Testis (tissue), 2 donors: ENCODE measurements around the gene RXFP3.

Source experiments
- POLR2A ChIP-seq: fragments of 450-650 bp; IDR thresholded peaks from one replicate; pipeline ENCODE4 v1.6.1; 2017; ENCODE audit warnings: antibody characterized with exemption, mild to moderate bottlenecking, moderate library complexity
- TF ChIP-seq, protein P1 (sequence below), 3 experiments: fragments of 450-650 bp in 2 of 3; fragments of 200-600 bp in 1 of 3; sonication (generic) in 1 of 3; IDR thresholded peaks; one replicate each; pipeline ENCODE4 v1.5.1; 2016 to 2019; ENCODE audit warnings: antibody characterized with exemption in 3 of 3, mild to moderate bottlenecking in 2 of 3, moderate library complexity in 1 of 3

DNA sequence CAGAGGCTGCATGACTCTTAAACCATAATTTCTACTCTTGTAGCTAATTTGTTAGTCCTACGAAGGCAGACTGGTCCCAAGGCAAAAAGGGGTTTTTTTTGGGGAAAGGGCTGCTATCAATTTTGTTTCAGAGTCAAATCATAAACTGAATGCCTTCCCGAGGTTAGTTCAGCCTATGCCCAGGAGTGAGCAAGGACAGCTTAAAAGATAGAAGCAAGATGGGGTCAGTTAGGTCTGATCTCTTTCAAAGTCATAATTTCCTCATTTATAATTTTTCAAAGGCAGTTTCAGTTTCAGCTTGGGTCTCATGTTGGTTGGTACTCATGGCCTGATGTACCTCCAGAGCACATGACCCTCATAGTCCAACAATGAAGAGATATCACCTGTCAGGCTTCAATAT is 7.9 kb upstream of the RXFP3 start:
- TF ChIP-seq, protein P1, sequence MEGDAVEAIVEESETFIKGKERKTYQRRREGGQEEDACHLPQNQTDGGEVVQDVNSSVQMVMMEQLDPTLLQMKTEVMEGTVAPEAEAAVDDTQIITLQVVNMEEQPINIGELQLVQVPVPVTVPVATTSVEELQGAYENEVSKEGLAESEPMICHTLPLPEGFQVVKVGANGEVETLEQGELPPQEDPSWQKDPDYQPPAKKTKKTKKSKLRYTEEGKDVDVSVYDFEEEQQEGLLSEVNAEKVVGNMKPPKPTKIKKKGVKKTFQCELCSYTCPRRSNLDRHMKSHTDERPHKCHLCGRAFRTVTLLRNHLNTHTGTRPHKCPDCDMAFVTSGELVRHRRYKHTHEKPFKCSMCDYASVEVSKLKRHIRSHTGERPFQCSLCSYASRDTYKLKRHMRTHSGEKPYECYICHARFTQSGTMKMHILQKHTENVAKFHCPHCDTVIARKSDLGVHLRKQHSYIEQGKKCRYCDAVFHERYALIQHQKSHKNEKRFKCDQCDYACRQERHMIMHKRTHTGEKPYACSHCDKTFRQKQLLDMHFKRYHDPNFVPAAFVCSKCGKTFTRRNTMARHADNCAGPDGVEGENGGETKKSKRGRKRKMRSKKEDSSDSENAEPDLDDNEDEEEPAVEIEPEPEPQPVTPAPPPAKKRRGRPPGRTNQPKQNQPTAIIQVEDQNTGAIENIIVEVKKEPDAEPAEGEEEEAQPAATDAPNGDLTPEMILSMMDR (IDR thresholded peaks at IDR 0.05): no peak
- TF ChIP-seq POLR2A: no peak
